HG02840 (cell line): ENCODE data around the gene ZNF780B.
A peak's percentile ranks its signal among the peaks of the same experiment; 100 is the strongest.

Source experiments
- ATAC-seq: cut with Tn5 transposase; IDR thresholded peaks from one replicate; pipeline ENCODE4 v1.9.1; 2021; ENCODE audit warnings: mild to moderate bottlenecking, moderate library complexity, moderate number of reproducible peaks; ENCODE audit not compliant: unreplicated experiment, low FRiP score

The ZNF780B gene

GRCh38 chr19:40055832-40056504 is at the start of gene ZNF780B:
Gene ZNF780B, minus strand, starts transcription at chr19:40056231. Its CDS starts 5,899 bp downstream, at chr19:40050332.
- ATAC-seq, result peak; percentile 85

- ATAC-seq, result no peak
Observed at GRCh38 chr19:40104754-40105153, 48.7 kb upstream of the ZNF780B start.

GRCh38 chr19:40103600-40103999 is 47.6 kb upstream of the ZNF780B start:
- no peak for ATAC-seq

- no peak for ATAC-seq
Observed at GRCh38 chr19:40101813-40102212, 45.8 kb upstream of the ZNF780B start.

- no peak for ATAC-seq
Observed at GRCh38 chr19:40093416-40093815, 37.4 kb upstream of the ZNF780B start.

GRCh38 chr19:40091205-40092129 is 35.4 kb upstream of the ZNF780B start:
- ATAC-seq, result no peak

GRCh38 chr19:40090241-40091204 is 34.5 kb upstream of the ZNF780B start, which contains the start of gene ZNF780A:
Gene ZNF780A, minus strand, starts transcription at chr19:40090943. Its CDS starts 6,190 bp downstream, at chr19:40084753.
- no peak for ATAC-seq

- ATAC-seq, result no peak
Observed at GRCh38 chr19:40089462-40089861, 33.4 kb upstream of the ZNF780B start.

- no peak for ATAC-seq
Observed at GRCh38 chr19:40088299-40089047, 32.4 kb upstream of the ZNF780B start.

GRCh38 chr19:40084948-40085347 is 28.9 kb upstream of the ZNF780B start:
- ATAC-seq, result no peak

- ATAC-seq, result no peak
Observed at GRCh38 chr19:40081411-40081810, 25.4 kb upstream of the ZNF780B start.

- no peak for ATAC-seq
Observed at GRCh38 chr19:40080289-40080688, 24.3 kb upstream of the ZNF780B start.

GRCh38 chr19:40078377-40078776 is 22.3 kb upstream of the ZNF780B start:
- ATAC-seq, result no peak

GRCh38 chr19:40070058-40070457 is 14.0 kb upstream of the ZNF780B start:
- no peak for ATAC-seq

GRCh38 chr19:40059624-40060023 is 3.6 kb upstream of the ZNF780B start:
- no peak for ATAC-seq

GRCh38 chr19:40057166-40057565 is 1.1 kb upstream of the ZNF780B start:
- no peak for ATAC-seq

- ATAC-seq, result no peak
Observed at GRCh38 chr19:40056505-40056904, 474 bp upstream of the ZNF780B start.

- no peak for ATAC-seq
Observed at GRCh38 chr19:40055049-40055448, 982 bp downstream of the ZNF780B start.

- no peak for ATAC-seq
Observed at GRCh38 chr19:40054632-40055031, 1.4 kb downstream of the ZNF780B start.

GRCh38 chr19:40053491-40053890 is 2.5 kb downstream of the ZNF780B start:
- ATAC-seq, result no peak
